Stimulated activated CD4-positive, alpha-beta T cell treated with anti-CD3 and anti-CD28 coated beads, Interleukin-1b, Interleukin-23, amount 100 ng/mL, for 4 hours (primary cell): ENCODE data around the gene DLG5.

Experiments used
- DNase-seq, 2 donors: peaks; one replicate each; pipeline ENCODE4 v3.0.0-alpha.2; 2020; ENCODE audit warnings: low read depth in 2 of 2

The DLG5 gene

GRCh38 chr10:77911535-77912123 is 14.9 kb downstream of the DLG5 start:
- no peak for DNase-seq

- DNase-seq: no peak
These were observed 15.9 kb downstream of the DLG5 start for GRCh38 chr10:77910524-77911145.

GRCh38 chr10:77909749-77910375 is 16.7 kb downstream of the DLG5 start:
- no peak for DNase-seq

- DNase-seq: no peak
These were observed 17.4 kb downstream of the DLG5 start for GRCh38 chr10:77909021-77909748.

- no peak for DNase-seq
These were observed 18.4 kb downstream of the DLG5 start for GRCh38 chr10:77907900-77908717.

- no peak for DNase-seq
These were observed 19.1 kb downstream of the DLG5 start for GRCh38 chr10:77907462-77907861.

GRCh38 chr10:77906951-77907421 is 19.6 kb downstream of the DLG5 start:
- no peak for DNase-seq

GRCh38 chr10:77905781-77906180 is 20.8 kb downstream of the DLG5 start:
- no peak for DNase-seq

GRCh38 chr10:77905086-77905748 is 21.3 kb downstream of the DLG5 start:
- DNase-seq: no peak

GRCh38 chr10:77904100-77904840 is 22.3 kb downstream of the DLG5 start:
- no peak for DNase-seq

- DNase-seq: no peak
These were observed 24.4 kb downstream of the DLG5 start for GRCh38 chr10:77902159-77902558.

GRCh38 chr10:77901743-77902142 is 24.8 kb downstream of the DLG5 start:
- no peak for DNase-seq

GRCh38 chr10:77899690-77900089 is 26.9 kb downstream of the DLG5 start:
- no peak for DNase-seq

- DNase-seq: no peak
These were observed 27.5 kb downstream of the DLG5 start for GRCh38 chr10:77899080-77899477.

GRCh38 chr10:77898323-77899079 is 28.1 kb downstream of the DLG5 start:
- no peak for DNase-seq

GRCh38 chr10:77896058-77896457 is 30.5 kb downstream of the DLG5 start:
- no peak for DNase-seq

GRCh38 chr10:77894058-77894457 is 32.5 kb downstream of the DLG5 start:
- no peak for DNase-seq

- DNase-seq: no peak
These were observed 33.2 kb downstream of the DLG5 start for GRCh38 chr10:77893386-77893785.

- DNase-seq: no peak
These were observed 33.8 kb downstream of the DLG5 start for GRCh38 chr10:77892761-77893160.
